HepG2 (cell line): Measurements from ENCODE around the gene LAPTM4A. TPM values are rescaled to one million over a fixed set of nuclear protein-coding genes. Genes with fewer than 3 reads are reported as not detected.

Experiments
- ATM ChIP-seq: fragments of 450-650 bp; IDR thresholded peaks from 2 replicates; pipeline ENCODE4 v1.7.1; 2017; ENCODE audit warnings: mild to moderate bottlenecking, borderline replicate concordance
- CTCF ChIP-seq: sonication (generic); formaldehyde crosslinking; IDR thresholded peaks from 2 replicates; pipeline ENCODE4 v1.5.0; 2020; ENCODE audit warnings: mild to moderate bottlenecking, missing genetic modification reagents, moderate library complexity
- DMAP1 ChIP-seq: IDR thresholded peaks from 2 replicates; pipeline ENCODE4 v1.6.1; 2016
- EEA1 ChIP-seq: sonication (generic); formaldehyde crosslinking; IDR thresholded peaks from 2 replicates; pipeline ENCODE4 v1.5.1; 2020; ENCODE audit warnings: mild to moderate bottlenecking, missing genetic modification reagents, borderline replicate concordance
- FOXO1 ChIP-seq: sonication (generic); formaldehyde crosslinking; IDR thresholded peaks from 2 replicates; pipeline ENCODE4 v1.4.0; 2020; ENCODE audit warnings: missing genetic modification reagents
- HMG20A ChIP-seq: IDR thresholded peaks from 2 replicates; pipeline ENCODE4 v1.6.1; 2016; ENCODE audit warnings: borderline replicate concordance
- NPAS2 ChIP-seq: sonication (generic); formaldehyde crosslinking; IDR thresholded peaks from 2 replicates; pipeline ENCODE4 v1.8.0; 2022; ENCODE audit warnings: mild to moderate bottlenecking, missing genetic modification reagents, borderline replicate concordance
- NR3C1 ChIP-seq: sonication (generic); formaldehyde crosslinking; IDR thresholded peaks from 2 replicates; pipeline ENCODE4 v1.4.0; 2020; ENCODE audit warnings: missing genetic modification reagents
- POLR2AphosphoS5 ChIP-seq: IDR thresholded peaks from 2 replicates; pipeline ENCODE4 v1.6.1; 2012; ENCODE audit warnings: low read depth, low read length
- RFXANK ChIP-seq: IDR thresholded peaks from 2 replicates; pipeline ENCODE4 v1.6.1; 2016
- SMYD3 ChIP-seq: sonication (generic); formaldehyde crosslinking; IDR thresholded peaks from 2 replicates; pipeline ENCODE4 v1.8.1; 2023; ENCODE audit warnings: mild to moderate bottlenecking, missing genetic modification reagents
- SP4 ChIP-seq: sonication (generic); formaldehyde crosslinking; IDR thresholded peaks from 2 replicates; pipeline ENCODE4 v1.8.1; 2023; ENCODE audit warnings: mild to moderate bottlenecking, missing genetic modification reagents
- TARDBP ChIP-seq: sonication (generic); formaldehyde crosslinking; IDR thresholded peaks from 2 replicates; pipeline ENCODE4 v1.8.0; 2022; ENCODE audit warnings: mild to moderate bottlenecking, missing genetic modification reagents
- ZBTB8A ChIP-seq: sonication (generic); formaldehyde crosslinking; IDR thresholded peaks from 2 replicates; pipeline ENCODE4 v1.4.0; 2020; ENCODE audit warnings: mild to moderate bottlenecking, low read depth, missing genetic modification reagents, borderline replicate concordance
- ZMYM2 ChIP-seq: sonication (generic); formaldehyde crosslinking; IDR thresholded peaks from 2 replicates; pipeline ENCODE4 v1.8.0; 2022; ENCODE audit warnings: mild to moderate bottlenecking, missing genetic modification reagents
- ZNF124 ChIP-seq: sonication (generic); formaldehyde crosslinking; IDR thresholded peaks from 2 replicates; pipeline ENCODE4 v1.4.0; 2020; ENCODE audit warnings: missing genetic modification reagents
- ZNF280B ChIP-seq: sonication (generic); formaldehyde crosslinking; IDR thresholded peaks from 2 replicates; pipeline ENCODE4 v1.5.0; 2020; ENCODE audit warnings: missing genetic modification reagents, mild to moderate bottlenecking, borderline replicate concordance
- ZNF331 ChIP-seq: sonication (generic); formaldehyde crosslinking; IDR thresholded peaks from 2 replicates; pipeline ENCODE4 v1.4.0; 2020; ENCODE audit warnings: missing genetic modification reagents
- ZNF558 ChIP-seq: sonication (generic); formaldehyde crosslinking; IDR thresholded peaks from 2 replicates; pipeline ENCODE4 v1.9.0; 2022; ENCODE audit warnings: mild to moderate bottlenecking, missing genetic modification reagents, borderline replicate concordance
- ZNF614 ChIP-seq: IDR thresholded peaks from 2 replicates; pipeline ENCODE4 v1.6.1; 2018; ENCODE audit warnings: missing biosample characterization, missing genetic modification reagents, inconsistent platforms, borderline replicate concordance
- ZNF737 ChIP-seq: sonication (generic); formaldehyde crosslinking; IDR thresholded peaks from 2 replicates; pipeline ENCODE4 v1.5.0; 2020; ENCODE audit warnings: missing genetic modification reagents, mild to moderate bottlenecking, borderline replicate concordance
- ZNF747 ChIP-seq: sonication (generic); formaldehyde crosslinking; IDR thresholded peaks from 2 replicates; pipeline ENCODE4 v1.8.1; 2023; ENCODE audit warnings: missing genetic modification reagents, mild to moderate bottlenecking, borderline replicate concordance
- ZSCAN25 ChIP-seq: sonication (generic); formaldehyde crosslinking; IDR thresholded peaks from 2 replicates; pipeline ENCODE4 v1.8.0; 2022; ENCODE audit warnings: mild to moderate bottlenecking, missing genetic modification reagents
- polyA plus RNA-seq, 8 experiments: library from polyadenylated mRNA; depleted of rRNA in 3 of 8; stranded (reverse) in 7 of 8; unstranded in 1 of 8; fragments of >200 nt; fragmentation: Illumina TruSeq in 4 of 8; extraction: Trizol in 4 of 8; gene quantifications; 2 replicates each; pipeline versions ENCODE4 v1.2.1 to v1.2.3, GENCODE V29; 2011 to 2016; ENCODE audit warnings: low read depth in 4 of 8, missing spikeins in 1 of 8, mixed read lengths in 1 of 8; ENCODE audit not compliant: insufficient read depth in 1 of 8
- total RNA-seq, 5 experiments: library from RNA; depleted of rRNA; stranded (reverse); fragments of >200 nt; fragmentation: Illumina TruSeq; extraction: Trizol; gene quantifications; 2 replicates each; pipeline ENCODE4 v1.2.3, GENCODE V29; 2016; ENCODE audit warnings: low read depth in 1 of 5
- TF ChIP-seq, protein P1 (sequence below): sonication (generic); formaldehyde crosslinking; IDR thresholded peaks from 2 replicates; pipeline ENCODE4 v1.5.0; 2020; ENCODE audit warnings: missing genetic modification reagents
- TF ChIP-seq, protein P2 (sequence below): sonication (generic); formaldehyde crosslinking; IDR thresholded peaks from 2 replicates; pipeline ENCODE4 v1.8.1; 2023; ENCODE audit warnings: missing genetic modification reagents, inconsistent platforms, borderline replicate concordance

LAPTM4A gene
- total and polyA plus RNA-seq, 2 of the 13 experiments (the other 11 are each of a cell fraction or from before 2014, with no cell fraction given): 116 to 558 TPM

DNA sequence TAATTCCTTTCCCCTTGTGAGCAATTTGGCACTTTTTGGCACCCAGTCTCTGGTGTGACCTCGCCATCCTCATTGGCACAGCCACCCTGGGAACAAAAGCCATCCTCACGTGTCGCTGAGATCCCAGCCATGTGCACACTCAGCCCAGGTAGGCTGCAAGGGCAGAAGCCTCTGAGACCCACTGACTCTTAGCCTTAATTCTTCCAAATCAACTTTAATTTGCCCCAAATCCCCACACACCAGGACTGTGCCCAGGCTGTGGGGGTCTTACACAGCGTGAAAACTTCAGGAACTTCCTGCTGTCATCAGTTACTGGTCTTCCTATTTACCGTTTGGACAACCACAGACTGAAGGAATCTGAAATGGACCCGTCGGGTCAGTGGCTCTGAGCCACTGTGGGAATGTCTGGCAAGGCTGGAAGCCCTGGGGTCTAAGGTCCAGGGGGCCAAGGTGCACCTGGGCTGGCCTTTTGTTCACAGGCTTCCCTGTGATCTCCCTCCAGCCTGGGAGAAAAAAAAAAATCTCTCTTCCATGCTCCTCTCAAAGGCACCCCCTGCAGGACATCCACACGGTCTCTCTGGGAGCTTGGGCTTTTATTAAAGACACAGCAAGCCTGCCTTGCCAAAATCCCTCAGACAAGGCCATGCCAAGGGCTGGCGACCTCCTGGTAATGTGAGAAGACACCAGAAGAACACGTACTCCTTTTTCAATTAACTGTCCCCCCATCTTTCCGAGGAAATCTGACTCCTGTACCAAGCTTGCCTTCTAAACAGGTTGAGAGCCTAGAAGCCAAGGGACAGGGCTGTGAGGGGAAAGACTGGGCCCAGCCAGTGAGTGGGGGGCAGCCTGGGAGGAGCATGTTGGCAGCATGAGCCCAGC, 42.1 kb upstream of the LAPTM4A start (continued):
- TF ChIP-seq, protein P1, sequence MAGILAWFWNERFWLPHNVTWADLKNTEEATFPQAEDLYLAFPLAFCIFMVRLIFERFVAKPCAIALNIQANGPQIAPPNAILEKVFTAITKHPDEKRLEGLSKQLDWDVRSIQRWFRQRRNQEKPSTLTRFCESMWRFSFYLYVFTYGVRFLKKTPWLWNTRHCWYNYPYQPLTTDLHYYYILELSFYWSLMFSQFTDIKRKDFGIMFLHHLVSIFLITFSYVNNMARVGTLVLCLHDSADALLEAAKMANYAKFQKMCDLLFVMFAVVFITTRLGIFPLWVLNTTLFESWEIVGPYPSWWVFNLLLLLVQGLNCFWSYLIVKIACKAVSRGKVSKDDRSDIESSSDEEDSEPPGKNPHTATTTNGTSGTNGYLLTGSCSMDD: no peak
- TF ChIP-seq FOXO1 (peak; percentile 84), ZNF614 (CRISPR knock-in tag) (peak; percentile 71; the same call in 1 of the 2 replicates), ZSCAN25 (CRISPR knock-in tag) (peak; percentile 75), POLR2AphosphoS5 (peak; percentile 49; the same call in 1 of the 2 replicates), ATM (no peak), ZNF331 (peak; percentile 80), NR3C1 (CRISPR knock-in tag) (no peak), ZNF747 (CRISPR knock-in tag) (0 out of 2 replicates have a peak, but pooled peaks have one; percentile 48), ZNF558 (CRISPR knock-in tag) (no peak), TARDBP (peak; percentile 72; the same call in 1 of the 2 replicates), HMG20A (CRISPR knock-in tag) (peak; percentile 82; the same call in 1 of the 2 replicates), EEA1 (CRISPR knock-in tag) (no peak), RFXANK (CRISPR knock-in tag) (0 out of 2 replicates have a peak, but pooled peaks have one; percentile 12), ZNF124 (CRISPR knock-in tag) (peak; percentile 48; the same call in 1 of the 2 replicates), SMYD3 (CRISPR knock-in tag) (peak; percentile 38; the same call in 1 of the 2 replicates), ZBTB8A (CRISPR knock-in tag) (no peak), DMAP1 (CRISPR knock-in tag) (peak; percentile 66; the same call in 1 of the 2 replicates), ZNF737 (no peak), SP4 (CRISPR knock-in tag) (0 out of 2 replicates have a peak, but pooled peaks have one; percentile 42), CTCF (CRISPR knock-in tag) (peak; percentile 93), ZNF280B (CRISPR knock-in tag) (0 out of 2 replicates have a peak, but pooled peaks have one; percentile 46), ZMYM2 (CRISPR knock-in tag) (peak; percentile 92), NPAS2 (no peak)
- TF ChIP-seq, protein P2, sequence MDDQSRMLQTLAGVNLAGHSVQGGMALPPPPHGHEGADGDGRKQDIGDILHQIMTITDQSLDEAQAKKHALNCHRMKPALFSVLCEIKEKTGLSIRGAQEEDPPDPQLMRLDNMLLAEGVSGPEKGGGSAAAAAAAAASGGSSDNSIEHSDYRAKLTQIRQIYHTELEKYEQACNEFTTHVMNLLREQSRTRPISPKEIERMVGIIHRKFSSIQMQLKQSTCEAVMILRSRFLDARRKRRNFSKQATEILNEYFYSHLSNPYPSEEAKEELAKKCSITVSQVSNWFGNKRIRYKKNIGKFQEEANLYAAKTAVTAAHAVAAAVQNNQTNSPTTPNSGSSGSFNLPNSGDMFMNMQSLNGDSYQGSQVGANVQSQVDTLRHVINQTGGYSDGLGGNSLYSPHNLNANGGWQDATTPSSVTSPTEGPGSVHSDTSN (CRISPR knock-in tag): no peak
